NCI-H128 (cell line): Measurements from ENCODE around the gene LMO2.
"Not testable (repeated sequence)": the region's sequence is repeated elsewhere in the genome, so short reads cannot be mapped to it uniquely, and the experiment has no call there.

Source experiments
- DNase-seq: peaks from one replicate; lab custom pipeline; 2025; ENCODE audit not compliant: unreplicated experiment; lab: John Stamatoyannopoulos, UW

LMO2 gene

DNA sequence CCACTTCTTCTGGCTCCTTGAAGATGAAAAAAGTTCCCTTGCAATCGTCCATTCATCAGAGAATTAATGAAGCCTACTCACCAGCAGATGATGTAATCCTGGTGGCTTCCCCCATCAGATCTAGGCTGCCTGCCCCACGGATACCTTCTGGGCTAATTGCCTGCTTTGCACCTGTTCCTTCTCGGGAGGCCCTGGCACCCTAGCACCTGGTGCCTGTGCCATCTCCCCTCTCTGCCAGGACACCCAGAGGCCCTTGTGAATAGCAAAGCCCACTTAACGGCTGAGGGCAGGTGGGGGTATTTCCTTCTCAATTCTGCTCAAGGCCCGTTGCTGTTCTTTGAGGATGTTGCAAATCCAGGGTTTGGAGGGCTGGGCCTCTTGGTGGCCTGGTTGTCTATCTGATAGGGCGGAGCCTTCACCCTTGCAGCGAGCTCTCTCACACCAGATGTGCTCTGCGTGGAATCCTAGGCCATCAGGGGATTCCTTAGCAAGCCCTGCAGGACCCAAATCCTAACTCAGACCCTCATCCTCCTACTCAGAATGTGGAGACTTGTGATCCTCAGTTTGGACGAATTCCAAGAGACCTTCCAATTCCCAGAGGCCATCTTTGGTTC lies at the start of gene LMO2:
LMO2 (minus strand) TSS at position 363 of the 614 bp plus-strand sequence. CDS start 22,360 bp downstream, outside the sequence.
- DNase-seq: peak; percentile 65

DNA sequence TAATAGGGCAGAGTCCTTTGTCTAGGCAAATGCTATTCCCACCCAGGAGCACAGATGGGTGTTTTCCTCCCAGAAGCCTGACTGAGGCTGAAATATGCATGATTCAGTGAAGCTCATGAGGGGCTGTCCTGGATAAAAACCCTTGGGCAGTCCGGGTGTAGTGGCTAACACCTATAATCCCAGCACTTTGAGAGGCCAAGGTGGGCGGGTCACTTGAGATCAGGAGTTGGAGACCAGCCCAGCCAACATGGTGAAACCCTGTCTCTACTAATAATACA lies 48.6 kb upstream of the LMO2 start:
- DNase-seq: no peak

DNA sequence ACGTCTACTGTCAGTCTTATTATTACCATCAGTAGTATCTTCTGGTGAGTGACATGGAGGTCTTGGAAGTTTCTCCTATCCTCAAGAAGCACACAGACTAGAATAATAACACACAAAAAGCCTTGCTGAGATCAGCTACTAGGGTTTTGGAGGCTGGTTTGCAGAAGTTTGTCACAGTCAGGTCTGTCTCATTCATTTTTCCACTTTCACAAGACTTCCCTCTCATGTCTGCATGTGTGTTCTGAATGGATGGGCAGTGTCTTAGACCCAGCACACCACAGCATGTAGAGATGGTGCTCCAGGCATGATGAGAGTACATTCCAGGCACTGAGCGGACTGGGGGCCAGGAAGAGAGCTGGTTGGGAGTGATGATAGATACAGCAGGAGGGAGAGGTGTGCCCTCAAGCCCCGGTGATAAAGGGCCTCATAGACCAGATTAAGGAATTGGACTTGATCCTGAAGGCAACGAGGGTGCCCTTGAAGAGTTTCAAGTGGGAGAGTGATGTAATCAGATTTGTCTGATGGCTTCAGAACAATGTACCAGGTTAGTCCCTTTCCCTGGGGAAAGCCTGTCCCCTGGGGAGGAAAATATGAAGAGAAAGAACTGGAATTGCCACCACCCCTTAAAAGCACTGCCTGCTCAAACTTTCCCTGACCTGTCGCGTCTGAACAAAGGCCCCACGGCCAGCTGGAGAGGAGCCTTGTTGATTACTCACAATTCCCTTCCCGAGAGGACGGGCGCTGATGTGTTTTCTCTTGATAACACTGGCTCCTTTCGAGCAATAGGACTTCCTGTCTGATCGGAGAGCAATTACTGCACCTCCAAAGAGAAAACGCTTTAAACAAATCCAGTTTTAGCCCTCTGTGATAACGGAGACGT lies 45.1 kb upstream of the LMO2 start:
- no peak for DNase-seq

DNA sequence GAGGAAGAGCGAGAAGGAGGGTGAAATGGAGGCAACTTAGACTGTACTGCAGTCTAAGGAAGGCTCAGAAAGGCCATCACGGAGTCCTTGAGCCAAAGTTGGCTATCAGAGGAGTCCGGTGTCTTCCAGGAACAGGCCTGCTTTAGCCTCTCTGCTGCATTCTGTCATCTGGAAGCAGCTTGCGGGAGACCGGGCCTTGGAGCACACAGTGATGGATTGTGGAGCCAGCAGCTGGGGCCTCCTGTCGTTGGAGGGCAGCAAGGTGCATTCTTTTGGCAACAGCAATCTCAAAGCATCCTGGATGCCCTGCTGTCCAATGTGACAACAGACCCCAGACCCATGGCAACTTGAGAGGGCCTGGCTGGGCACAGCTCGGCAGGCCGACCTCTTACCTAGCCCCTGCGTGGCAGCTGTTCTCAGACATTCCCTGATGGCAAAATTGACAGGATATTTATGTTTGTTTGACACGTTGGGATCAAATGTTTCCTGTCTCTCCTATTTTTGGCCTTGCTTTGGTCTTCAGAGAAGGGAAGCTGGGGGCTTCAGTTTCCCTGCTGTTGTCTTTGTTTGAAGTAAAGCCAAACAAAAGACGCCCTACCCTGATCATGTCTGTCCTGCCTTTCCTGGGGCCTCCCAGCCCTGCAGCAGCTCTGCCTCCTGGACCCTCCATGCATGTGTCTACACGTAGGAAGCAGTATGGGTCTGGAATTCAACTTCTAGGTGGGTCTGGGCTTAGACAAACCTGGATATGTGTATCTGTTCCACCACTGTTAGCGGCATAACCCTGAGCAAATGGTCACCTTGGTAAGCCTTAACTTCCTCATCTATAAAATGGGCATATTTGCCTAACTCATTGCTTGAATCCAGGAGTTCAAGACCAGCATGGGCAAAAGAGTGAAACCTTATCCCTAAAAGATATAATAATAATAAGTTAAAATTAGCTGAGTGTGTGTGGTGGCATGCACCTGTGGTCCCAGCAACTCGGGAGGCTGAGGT lies 43.9 kb upstream of the LMO2 start:
- no peak for DNase-seq

DNA sequence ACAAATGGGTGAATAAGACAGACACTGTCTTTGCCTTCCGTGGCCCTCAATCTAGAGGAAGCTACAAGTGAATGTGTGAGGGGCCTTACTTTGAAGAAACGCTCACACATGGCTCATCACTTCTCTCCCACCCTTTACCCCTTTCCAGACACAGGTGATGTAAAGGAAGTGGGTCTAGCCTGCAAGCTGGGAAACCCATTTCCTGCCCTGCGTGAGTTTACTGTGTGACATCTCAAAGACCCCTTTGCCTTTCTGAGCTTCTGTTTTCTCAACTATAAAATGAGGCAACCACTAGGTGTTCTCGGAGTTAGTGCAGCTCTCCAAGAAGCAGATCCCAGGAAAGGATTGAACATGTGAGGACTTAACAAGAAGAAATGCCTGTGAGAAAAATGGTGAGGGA lies 43.1 kb upstream of the LMO2 start:
- no peak for DNase-seq

DNA sequence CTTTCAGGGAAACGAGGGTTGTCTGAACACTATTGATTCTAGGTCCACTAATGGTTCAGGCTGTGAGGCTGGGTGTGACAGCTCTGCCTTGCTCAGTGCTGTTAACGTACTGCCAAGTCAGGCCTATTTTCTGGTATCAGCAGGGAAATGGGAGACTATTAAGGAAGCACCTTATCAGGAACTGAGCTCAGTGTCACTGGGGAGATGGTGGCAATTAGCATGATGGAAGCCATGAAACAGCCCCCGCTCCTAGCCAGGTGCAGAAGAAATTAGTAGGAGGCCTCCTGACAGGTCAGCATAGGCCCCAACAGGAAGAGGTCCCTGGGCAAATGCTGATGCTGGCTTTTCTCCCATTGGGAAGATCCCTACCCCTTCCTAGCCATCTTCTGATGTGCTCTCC lies 42.6 kb upstream of the LMO2 start:
- DNase-seq: no peak

DNA sequence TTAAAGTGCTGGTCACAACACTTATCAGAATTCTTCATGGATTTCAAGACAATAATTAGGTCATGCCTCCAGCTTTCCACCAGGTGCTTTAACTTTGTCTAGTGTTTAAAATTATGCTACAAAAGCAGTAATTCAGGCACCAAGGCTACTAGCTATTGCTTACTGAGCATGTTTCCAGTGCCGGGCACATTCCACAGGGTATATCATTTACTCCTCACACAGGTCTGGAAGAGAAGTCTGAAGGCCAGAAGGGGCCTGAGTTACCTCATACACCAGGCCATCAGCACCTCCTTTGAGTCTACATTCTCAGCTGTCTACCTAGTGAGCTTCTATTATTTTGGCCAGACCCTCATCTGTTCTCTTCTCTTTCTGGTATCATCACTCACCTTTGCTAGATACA lies 41.7 kb upstream of the LMO2 start:
- no peak for DNase-seq

DNA sequence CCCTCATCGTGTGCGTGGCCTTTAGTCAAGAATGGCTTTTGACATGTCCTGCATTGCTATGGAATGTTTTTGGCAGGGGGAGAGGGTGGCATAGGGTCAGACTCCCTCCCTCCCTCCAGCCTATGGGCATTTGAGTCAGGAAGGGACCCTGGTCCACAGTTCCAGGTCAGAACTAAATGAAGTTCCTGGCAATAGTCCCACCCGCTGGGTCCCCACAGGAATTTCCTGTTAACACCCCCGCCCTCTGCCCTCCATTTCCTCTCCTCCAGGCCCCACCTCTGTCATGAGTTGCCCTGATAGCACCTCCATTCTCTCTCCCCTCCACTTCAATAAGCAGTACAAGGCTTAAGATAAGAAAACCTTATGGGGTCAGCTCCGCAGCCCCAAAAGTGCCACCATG lies 40.8 kb upstream of the LMO2 start:
- no peak for DNase-seq

DNA sequence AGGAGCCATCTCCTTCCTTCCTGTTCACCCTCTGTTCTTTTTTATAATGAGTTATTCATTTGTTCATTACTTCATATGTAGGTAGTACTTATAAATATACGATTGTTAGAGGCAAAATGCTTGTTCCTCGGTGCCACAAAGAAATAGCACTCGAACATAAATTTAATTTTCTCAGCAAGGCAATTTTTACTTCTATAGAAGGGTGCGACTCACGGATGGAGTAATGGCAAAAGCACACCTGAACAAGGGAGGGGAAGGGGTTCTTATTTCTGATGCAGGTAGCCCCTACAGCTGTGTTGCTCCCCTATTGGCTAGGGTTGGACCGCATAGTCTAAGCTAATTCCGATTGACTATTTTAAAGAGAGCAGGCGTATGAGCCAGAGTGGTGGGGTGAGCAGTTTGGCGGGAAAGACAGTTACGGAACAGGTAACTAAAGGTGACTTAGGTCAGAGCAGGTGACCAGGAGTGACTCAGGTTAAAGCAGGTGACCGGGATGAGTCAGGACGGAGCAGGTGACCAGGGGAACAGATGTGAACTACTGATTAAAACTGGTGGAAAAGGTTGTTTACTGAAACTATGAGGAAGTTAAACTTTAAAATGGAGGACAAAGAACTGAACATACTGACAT lies 40.0 kb upstream of the LMO2 start:
- DNase-seq: not testable (repeated sequence)

DNA sequence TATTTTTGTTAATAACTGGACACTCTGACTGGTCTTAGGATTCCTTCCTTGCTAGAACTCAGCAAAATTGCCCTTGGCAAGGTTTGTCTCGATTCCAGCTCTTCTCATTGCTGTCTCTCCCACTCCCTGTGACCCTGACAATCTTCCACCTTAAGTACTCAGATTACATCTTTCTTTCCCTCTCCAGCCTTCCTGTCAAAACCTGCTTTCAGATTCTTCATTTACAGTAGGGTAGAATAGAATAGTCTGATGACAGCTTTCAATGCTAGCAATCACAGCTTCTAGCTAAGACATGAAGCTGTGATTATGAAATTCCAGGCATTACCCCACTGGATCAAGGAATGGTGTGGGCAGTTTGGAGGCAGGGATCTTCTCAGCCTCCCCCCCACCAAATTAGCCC lies 39.2 kb upstream of the LMO2 start:
- no peak for DNase-seq

DNA sequence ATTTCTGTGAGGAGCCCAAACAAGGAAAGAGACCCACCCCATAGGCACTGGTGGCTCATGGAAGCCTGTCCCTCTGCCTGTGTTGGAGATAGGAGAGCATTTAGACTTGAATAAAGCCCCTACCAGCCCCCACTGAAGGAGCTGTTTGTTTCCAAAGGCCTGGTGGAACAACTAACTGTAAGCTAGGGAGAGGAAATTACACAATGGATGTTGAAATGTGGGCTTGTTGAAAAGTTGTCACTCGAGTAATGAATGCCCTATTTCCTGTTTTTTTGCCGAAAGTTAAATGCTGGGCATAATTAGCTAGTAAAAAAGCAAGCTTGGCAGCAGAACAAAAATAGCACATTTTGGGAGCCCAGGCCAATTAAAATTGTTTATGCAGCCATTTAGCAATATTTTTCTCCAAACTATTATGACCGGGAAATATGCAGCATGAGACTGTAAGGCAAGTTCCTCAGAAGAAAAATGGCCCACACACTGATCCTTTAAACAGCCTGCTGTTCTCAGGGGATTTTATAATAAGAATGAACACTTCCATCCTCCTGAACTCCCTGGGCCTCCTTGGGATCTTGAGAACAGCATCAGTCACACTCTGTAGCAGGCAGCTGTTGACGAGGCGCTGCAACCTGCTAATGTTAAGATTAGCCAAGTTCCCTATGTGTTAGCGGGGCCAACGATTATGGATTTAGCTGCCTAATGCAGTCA lies 38.6 kb upstream of the LMO2 start:
- DNase-seq: no peak

DNA sequence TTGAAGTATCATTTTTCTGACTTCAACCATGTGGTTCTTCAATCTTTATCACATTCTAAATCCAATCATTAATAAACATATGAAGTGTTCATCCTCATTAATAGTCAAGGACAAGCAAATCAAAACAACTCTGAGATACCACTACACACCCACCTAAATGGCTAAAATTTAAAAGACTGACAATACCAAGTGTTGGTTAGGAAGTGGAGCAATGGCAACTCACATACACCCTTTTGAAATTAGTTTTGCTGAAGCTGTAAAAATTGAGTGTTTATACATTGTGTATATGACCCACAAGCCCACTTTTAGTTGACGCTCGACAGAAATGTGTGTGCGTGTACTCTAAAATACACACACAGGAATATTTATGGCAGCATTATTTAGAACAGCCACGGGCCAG lies 36.7 kb upstream of the LMO2 start:
- DNase-seq: no peak

DNA sequence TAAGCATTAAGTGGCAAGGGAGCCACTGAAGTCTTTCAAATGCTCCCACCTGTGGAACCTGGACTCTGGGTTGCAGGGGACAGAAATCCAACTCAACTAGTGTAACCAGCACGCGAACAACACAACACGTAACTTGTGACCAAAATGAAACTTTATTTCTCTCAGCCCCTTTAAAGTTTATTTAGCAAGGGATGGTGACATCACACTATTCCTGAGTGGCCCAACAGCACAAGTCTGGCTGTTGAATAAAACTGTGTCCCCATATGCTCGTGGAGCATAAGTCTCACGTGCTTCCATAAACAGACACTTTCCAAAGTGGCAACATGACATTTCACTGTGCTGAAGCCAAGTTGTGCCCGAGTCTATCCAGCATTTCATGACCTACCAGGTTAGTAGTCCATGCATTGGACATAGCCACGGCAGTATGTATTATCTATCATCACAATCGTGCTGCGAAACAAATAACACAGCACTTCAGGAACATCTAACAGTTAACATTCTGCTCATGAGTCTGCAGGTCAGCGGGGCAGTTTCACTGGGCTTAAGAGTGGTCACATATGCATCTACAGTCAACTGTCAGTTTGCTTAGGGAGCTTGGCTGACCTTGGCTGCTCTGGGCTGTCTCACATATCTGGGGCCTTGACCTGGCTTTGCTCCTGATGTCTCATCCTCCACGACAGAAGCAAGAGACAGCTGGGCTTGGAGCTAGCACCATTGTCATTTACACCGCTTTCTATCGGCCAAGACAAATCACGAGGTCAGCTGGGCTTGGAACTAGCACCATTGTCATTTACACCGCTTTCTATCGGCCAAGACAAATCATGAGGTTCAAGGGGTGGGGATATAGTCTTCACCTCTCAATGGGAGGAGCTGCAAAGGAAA lies 35.0 kb upstream of the LMO2 start:
- DNase-seq: no peak

DNA sequence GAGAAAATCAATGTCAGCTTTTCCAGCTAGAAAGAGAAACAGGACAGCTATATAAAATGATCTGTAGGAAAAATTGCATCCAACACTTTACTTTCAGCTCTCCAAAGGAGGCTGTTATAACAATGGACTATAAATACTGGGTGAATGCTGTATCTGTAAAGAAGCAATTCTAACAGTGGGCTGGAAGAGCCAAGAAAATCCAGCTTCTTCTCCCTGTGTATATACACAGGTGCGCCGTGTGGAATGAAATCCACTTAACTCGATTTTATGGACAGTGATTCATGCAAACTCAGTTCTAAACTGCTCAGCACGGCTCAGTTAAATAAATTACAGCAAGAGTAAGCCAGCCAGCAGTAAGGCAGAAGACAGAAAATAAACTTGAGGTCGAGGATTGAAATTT lies 32.5 kb upstream of the LMO2 start:
- DNase-seq: no peak

DNA sequence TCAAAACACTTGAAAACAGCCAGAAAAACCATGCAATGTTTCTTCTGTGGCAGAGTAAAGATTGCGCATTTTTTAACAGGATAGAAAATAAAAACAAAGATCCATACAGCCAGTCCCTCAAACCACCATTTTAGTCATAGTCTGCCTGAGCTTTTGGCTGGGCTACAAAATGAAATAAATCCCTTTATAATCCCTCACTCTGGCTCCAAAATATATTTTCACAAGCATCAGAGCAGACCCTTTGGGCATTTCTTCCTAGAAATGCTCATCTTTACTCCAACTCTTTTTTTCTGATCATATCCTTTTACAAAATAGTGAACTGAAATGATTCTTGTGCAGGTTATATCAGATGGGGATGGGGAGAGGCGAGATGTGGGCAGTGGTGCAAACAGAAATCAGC lies 31.8 kb upstream of the LMO2 start:
- no peak for DNase-seq

DNA sequence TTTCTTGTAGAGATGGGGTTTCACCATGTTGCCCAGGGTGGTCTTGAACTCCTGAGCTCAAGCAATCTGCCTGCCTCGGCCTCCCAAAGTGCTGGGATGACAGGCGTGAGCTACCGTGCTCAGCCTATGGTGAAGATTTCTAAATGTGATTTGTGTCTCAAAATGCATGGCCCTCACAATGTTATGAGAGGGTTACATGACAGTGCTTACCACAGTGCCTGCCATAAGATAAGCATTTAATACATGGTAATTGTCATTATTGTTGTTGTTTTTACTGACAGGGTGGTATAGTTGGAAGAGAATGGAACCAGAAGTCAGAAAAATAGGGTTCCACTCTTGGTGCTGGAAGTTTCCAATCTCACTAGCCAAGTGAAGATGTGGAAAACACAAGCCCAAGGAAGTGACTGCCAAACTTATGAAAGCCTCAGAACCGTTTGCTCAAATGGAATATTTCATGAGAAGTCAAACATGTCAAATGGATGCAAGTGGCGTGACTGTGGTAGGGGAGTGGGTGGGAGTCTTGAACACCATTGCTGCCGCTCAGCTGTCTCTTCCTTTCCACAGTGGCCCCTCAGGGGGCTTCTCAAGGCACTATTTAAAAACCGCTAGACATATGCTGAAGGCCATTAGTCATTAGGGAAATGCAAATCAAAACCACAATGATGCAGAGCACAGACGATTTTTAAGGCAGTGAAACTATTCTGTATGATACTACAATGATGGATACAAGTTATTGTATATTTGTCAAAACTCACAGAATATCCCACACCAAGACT lies 29.1 kb upstream of the LMO2 start:
- no peak for DNase-seq

DNA sequence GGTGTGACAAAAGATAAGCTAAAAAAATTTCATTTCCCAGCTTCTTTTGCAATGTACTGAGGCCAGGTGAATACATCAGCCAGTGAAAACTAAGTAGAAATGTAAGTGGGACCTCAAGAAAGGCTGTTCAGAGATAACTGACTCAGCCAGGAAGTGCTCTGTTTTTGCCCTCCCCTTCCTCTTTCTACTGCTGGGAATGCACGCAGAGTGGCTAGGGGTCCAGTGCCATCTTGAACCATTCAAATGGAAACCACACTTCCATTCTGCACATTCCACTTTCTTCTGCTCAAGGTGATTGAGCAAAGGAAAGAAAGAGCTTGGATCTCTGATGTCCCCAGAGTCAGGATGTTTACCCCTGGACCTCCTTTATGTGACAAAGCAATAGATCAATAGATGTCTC lies 27.8 kb upstream of the LMO2 start:
- DNase-seq: no peak

DNA sequence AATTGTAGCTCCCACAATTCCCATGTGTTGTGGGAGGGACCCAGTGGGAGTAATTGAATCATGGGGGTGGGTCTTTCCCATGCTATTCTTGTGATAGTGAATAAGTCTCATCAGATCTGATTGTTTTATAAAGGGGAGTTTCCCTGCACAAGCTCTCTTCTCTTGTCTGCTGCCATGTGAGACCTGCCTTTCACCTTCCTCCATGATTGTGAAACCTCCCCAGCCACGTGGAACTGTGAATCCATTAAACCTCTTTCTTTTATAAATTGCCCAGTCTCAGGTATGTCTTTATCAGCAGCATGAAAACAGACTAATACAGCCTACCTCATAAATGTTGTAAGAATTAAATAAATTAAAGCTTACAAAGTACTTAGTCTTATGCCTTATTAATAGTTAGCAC lies 25.5 kb upstream of the LMO2 start:
- DNase-seq: not testable (repeated sequence)

DNA sequence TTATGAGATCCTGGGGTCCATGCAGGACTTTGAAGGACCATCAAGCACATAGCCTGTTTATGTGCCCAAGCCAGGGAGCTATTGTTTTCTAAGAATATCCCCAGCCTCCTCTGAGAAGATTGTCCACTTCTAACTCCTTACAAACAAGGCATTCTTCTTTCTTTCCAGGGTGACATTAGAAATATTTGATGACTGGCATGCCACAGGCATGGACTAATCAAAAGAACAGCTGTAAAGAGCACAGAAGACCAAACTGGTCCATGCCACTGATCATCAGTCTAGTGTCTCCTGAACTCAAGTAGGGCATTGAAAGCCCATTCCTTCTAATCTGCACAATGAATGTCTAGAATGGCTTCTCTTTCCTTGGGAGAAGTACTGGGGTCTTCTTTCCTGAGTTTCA lies 24.9 kb upstream of the LMO2 start:
- DNase-seq: no peak
